ENCODE data around the gene SERPINB4.

Gene SERPINB4

DNA sequence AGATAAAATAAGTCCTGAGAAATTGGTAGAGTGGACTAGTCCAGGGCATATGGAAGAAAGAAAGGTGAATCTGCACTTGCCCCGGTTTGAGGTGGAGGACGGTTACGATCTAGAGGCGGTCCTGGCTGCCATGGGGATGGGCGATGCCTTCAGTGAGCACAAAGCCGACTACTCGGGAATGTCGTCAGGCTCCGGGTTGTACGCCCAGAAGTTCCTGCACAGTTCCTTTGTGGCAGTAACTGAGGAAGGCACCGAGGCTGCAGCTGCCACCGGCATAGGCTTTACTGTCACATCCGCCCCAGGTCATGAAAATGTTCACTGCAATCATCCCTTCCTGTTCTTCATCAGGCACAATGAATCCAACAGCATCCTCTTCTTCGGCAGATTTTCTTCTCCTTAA lies 47.1 kb downstream of the SERPINB4 start:
- no peak overlapping the region for H2AFZ ChIP-seq (ENCODE audit: low read length)
- H3K27ac ChIP-seq (ENCODE audit: low read depth, low read length, poor library complexity, severe bottlenecking), result no peak overlapping the region
- H3F3A ChIP-seq (ENCODE audit: insufficient read depth, low read length), result no peaks in the 10 kb centered on the region
- H3K9ac ChIP-seq (ENCODE audit: low read length), result no peak overlapping the region
- H3K4me2 ChIP-seq (ENCODE audit: low read length), result no peak overlapping the region
- no peak for TF ChIP-seq EZH2 (IDR thresholded peaks at IDR 0.05; ENCODE audit: borderline replicate concordance, low read length)
- TF ChIP-seq, protein P1, sequence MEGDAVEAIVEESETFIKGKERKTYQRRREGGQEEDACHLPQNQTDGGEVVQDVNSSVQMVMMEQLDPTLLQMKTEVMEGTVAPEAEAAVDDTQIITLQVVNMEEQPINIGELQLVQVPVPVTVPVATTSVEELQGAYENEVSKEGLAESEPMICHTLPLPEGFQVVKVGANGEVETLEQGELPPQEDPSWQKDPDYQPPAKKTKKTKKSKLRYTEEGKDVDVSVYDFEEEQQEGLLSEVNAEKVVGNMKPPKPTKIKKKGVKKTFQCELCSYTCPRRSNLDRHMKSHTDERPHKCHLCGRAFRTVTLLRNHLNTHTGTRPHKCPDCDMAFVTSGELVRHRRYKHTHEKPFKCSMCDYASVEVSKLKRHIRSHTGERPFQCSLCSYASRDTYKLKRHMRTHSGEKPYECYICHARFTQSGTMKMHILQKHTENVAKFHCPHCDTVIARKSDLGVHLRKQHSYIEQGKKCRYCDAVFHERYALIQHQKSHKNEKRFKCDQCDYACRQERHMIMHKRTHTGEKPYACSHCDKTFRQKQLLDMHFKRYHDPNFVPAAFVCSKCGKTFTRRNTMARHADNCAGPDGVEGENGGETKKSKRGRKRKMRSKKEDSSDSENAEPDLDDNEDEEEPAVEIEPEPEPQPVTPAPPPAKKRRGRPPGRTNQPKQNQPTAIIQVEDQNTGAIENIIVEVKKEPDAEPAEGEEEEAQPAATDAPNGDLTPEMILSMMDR (IDR thresholded peaks at IDR 0.05; ENCODE audit: low read length), result no peak
- no peaks in the 10 kb centered on the region for H3K9me3 ChIP-seq (ENCODE audit: low read length)
- no peaks in the 10 kb centered on the region for H3K79me2 ChIP-seq (ENCODE audit: insufficient read depth, low read length)
- H3K4me3 ChIP-seq (ENCODE audit: low read depth, low read length, poor library complexity, severe bottlenecking), result no peak overlapping the region
- no peaks in the 10 kb centered on the region for H4K20me1 ChIP-seq (ENCODE audit: insufficient read depth, low read length)
- H3K27me3 ChIP-seq (ENCODE audit: insufficient read depth, low read length), result no peaks in the 10 kb centered on the region
- H3K4me1 ChIP-seq (ENCODE audit: insufficient read depth, low read length, severe bottlenecking), result no peaks in the 10 kb centered on the region
- no peaks in the 10 kb centered on the region for H3K9me2 ChIP-seq (ENCODE audit: low read depth, low read length)
- H3K36me3 ChIP-seq (ENCODE audit: insufficient read depth, low read length), result no peaks in the 10 kb centered on the region

- Histone ChIP-seq H3K9me3 (ENCODE audit: low read length) (no peaks in the 10 kb centered on the region), H3K4me3 (ENCODE audit: low read depth, low read length, poor library complexity, severe bottlenecking) (no peak overlapping the region), H3K27me3 (ENCODE audit: insufficient read depth, low read length) (no peaks in the 10 kb centered on the region), H3K9me2 (ENCODE audit: low read depth, low read length) (no peaks in the 10 kb centered on the region), H4K20me1 (ENCODE audit: insufficient read depth, low read length) (no peaks in the 10 kb centered on the region), H3K36me3 (ENCODE audit: insufficient read depth, low read length) (no peaks in the 10 kb centered on the region), H3K4me1 (ENCODE audit: insufficient read depth, low read length, severe bottlenecking) (no peaks in the 10 kb centered on the region), H3K4me2 (ENCODE audit: low read length) (no peak overlapping the region), H3K9ac (ENCODE audit: low read length) (no peak overlapping the region), H2AFZ (ENCODE audit: low read length) (no peak overlapping the region), H3K27ac (ENCODE audit: low read depth, low read length, poor library complexity, severe bottlenecking) (no peak overlapping the region), H3K79me2 (ENCODE audit: insufficient read depth, low read length) (no peaks in the 10 kb centered on the region), H3F3A (ENCODE audit: insufficient read depth, low read length) (no peaks in the 10 kb centered on the region)
- TF ChIP-seq, protein P1 (IDR thresholded peaks at IDR 0.05; ENCODE audit: low read length), result no peak
- no peak for TF ChIP-seq EZH2 (IDR thresholded peaks at IDR 0.05; ENCODE audit: borderline replicate concordance, low read length)
These were observed 51.6 kb downstream of the SERPINB4 start for GRCh38 chr18:63592471-63592870.

DNA sequence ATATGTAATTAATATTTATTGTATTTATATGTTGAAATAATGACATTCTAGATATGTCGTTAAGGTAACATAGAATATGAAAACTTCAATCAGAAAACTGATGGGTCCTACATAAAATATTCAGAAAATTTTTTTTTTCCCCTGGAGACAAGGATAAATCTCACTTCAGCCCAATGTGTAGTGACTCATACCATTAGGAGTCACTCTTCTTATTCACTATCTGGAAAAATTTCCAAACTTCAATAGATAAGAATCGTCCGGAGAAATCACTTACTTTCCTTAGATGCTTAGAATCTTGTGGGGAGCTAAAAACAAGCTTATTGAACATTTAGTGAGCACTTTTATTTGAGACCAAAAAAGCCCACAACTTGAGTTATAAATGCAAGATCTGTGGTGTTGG lies 52.3 kb downstream of the SERPINB4 start:
- no peak overlapping the region for H3K4me3 ChIP-seq (ENCODE audit: low read depth, low read length, poor library complexity, severe bottlenecking)
- no peaks in the 10 kb centered on the region for H3K9me2 ChIP-seq (ENCODE audit: low read depth, low read length)
- no peak overlapping the region for H2AFZ ChIP-seq (ENCODE audit: low read length)
- no peaks in the 10 kb centered on the region for H3K9me3 ChIP-seq (ENCODE audit: low read length)
- H3K79me2 ChIP-seq (ENCODE audit: insufficient read depth, low read length), result no peaks in the 10 kb centered on the region
- no peak overlapping the region for H3K9ac ChIP-seq (ENCODE audit: low read length)
- TF ChIP-seq, protein P1 (IDR thresholded peaks at IDR 0.05; ENCODE audit: low read length), result no peak
- TF ChIP-seq EZH2 (IDR thresholded peaks at IDR 0.05; ENCODE audit: borderline replicate concordance, low read length), result no peak
- no peak overlapping the region for H3K4me2 ChIP-seq (ENCODE audit: low read length)
- no peaks in the 10 kb centered on the region for H3F3A ChIP-seq (ENCODE audit: insufficient read depth, low read length)
- no peaks in the 10 kb centered on the region for H3K4me1 ChIP-seq (ENCODE audit: insufficient read depth, low read length, severe bottlenecking)
- H4K20me1 ChIP-seq (ENCODE audit: insufficient read depth, low read length), result no peaks in the 10 kb centered on the region
- H3K36me3 ChIP-seq (ENCODE audit: insufficient read depth, low read length), result no peaks in the 10 kb centered on the region
- H3K27me3 ChIP-seq (ENCODE audit: insufficient read depth, low read length), result no peaks in the 10 kb centered on the region
- no peak overlapping the region for H3K27ac ChIP-seq (ENCODE audit: low read depth, low read length, poor library complexity, severe bottlenecking)
